ENCODE data around the gene TFDP2. TPM values are rescaled to one million over a fixed set of nuclear protein-coding genes. Genes with fewer than 3 reads are reported as not detected.

The TFDP2 gene
- total and polyA plus RNA-seq, 10 of the 15 experiments (the other 5 are each of a cell fraction or from before 2014, with no cell fraction given) = 28.3 to 100 (median 49.7) TPM

DNA sequence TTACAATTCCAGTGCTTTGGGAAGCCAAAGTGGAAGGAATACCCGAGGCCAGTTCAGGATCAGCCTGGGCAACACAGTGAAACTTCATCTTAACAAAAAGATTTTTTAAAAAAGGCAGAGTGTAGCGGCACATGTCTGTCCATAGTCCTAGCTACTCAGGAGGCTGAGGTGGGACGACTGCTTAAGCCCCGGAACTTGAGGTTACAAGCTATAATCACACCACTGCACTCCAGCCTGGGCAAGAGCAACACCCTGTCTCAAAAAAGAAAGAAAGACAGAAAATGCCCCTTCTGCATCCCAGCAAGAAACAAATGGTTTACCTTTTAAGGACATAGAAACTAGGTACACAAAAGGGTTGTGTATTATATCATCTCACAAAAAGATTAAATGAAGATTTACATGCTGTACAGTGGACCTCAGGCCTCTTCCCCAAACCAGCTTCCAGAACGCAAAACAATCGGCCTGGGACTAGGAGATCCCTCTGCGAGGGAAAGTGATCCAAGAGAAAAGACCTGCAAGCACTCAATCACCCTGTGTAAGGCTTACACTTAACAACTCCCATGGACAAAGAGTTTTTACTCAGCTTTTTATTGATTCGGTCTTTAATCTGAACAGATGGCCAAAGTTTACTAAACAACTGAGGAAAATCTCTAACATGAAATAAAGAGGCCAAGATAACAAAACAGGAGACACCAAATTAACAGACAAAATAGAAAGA is 21.2 kb downstream of the TFDP2 start:
- ChIA-PET RAD21 (ENCODE audit: unreplicated experiment) (interaction anchor here (0.9 to 1.8 kb wide), 2 partner anchors 151 to 152 kb away, joined by 3 read pairs; no protein-coding TSS in a partner anchor), POLR2A (no interaction called here), SMC1A (ENCODE audit: uncharacterized antibody, unreplicated experiment) (interaction anchor here (0.6 to 1.9 kb wide), 9 partner anchors 12 to 152 kb away, joined by 3 to 7 read pairs (median 3); no protein-coding TSS in a partner anchor), CTCF (interaction anchor here (1.1 to 1.8 kb wide), 3 partner anchors 7 to 151 kb away, joined by 3 to 5 read pairs (median 4); no protein-coding TSS in a partner anchor)
- H3K9ac ChIP-seq (ENCODE audit: control insufficient read depth, insufficient read depth, low read length) = no peak overlapping the region
- H3K4me2 ChIP-seq (ENCODE audit: control insufficient read depth, insufficient read depth) = no peak overlapping the region
- no peaks in the 10 kb centered on the region for H3K9me3 ChIP-seq (replicated peaks; ENCODE audit: control insufficient read depth, insufficient read depth, low read length)
- 91% methylated on average over 7 of the region's 8 CpGs for WGBS (ENCODE audit: insufficient coverage, insufficient replicate concordance, low lambda C conversion rate, missing lambda C conversion rate)
- H2AFZ ChIP-seq (ENCODE audit: control insufficient read depth, low read depth, low read length) = no peak overlapping the region
- no peak overlapping the region for H3K27ac ChIP-seq (ENCODE audit: control insufficient read depth, insufficient read depth)
- TF ChIP-seq SUPT20H (IDR thresholded peaks at IDR 0.05; ENCODE audit: borderline replicate concordance, control insufficient read depth, low read depth, low read length) (no peak), ZNF24 (IDR thresholded peaks at IDR 0.05) (no peak), BACH1 (IDR thresholded peaks at IDR 0.05; ENCODE audit: borderline replicate concordance) (no peak), BMI1 (IDR thresholded peaks at IDR 0.05; ENCODE audit: borderline replicate concordance) (no peak)
- TF ChIP-seq, protein P1, sequence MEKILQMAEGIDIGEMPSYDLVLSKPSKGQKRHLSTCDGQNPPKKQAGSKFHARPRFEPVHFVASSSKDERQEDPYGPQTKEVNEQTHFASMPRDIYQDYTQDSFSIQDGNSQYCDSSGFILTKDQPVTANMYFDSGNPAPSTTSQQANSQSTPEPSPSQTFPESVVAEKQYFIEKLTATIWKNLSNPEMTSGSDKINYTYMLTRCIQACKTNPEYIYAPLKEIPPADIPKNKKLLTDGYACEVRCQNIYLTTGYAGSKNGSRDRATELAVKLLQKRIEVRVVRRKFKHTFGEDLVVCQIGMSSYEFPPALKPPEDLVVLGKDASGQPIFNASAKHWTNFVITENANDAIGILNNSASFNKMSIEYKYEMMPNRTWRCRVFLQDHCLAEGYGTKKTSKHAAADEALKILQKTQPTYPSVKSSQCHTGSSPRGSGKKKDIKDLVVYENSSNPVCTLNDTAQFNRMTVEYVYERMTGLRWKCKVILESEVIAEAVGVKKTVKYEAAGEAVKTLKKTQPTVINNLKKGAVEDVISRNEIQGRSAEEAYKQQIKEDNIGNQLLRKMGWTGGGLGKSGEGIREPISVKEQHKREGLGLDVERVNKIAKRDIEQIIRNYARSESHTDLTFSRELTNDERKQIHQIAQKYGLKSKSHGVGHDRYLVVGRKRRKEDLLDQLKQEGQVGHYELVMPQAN (conservative IDR thresholded peaks at IDR 0.05) = no peak
- H3K4me3 ChIP-seq = no peak overlapping the region
- no peaks in the 10 kb centered on the region for H4K20me1 ChIP-seq (ENCODE audit: control insufficient read depth, insufficient read depth)
- H3K4me1 ChIP-seq (ENCODE audit: control insufficient read depth, insufficient read depth, low read length) = no peaks in the 10 kb centered on the region
- in situ Hi-C loops (cut with MboI) = no loop called here
- no peaks in the 10 kb centered on the region for H3K79me2 ChIP-seq (ENCODE audit: control insufficient read depth, insufficient read depth, low read length)
- H3K27me3 ChIP-seq (replicated peaks in 1 of 2; ENCODE audit: control insufficient read depth in 2 of 2, insufficient read depth in 2 of 2, low read length in 1 of 2) = no peaks in the 10 kb centered on the region
- DNase-seq (ENCODE audit: low read depth, low spot score) = no peak
- intact Hi-C loops (cut with micrococcal nuclease; ENCODE audit: unreplicated experiment) = loop anchor here (5.0 kb wide), 1 partner anchor 106 kb away; no protein-coding TSS in a partner anchor
- ATAC-seq = no peak
- FAIRE-seq = no peak
- H3K36me3 ChIP-seq (ENCODE audit: control insufficient read depth in 2 of 2, insufficient read depth in 2 of 2, low read length in 1 of 2) = no peaks in the 10 kb centered on the region
- no TSS peak for BruUV-seq (replicated peaks)
